ENCODE results near the gene CASKIN1. TPM values are rescaled to one million over a fixed set of nuclear protein-coding genes. Genes with fewer than 3 reads are reported as not detected.

The CASKIN1 gene
- total and polyA plus RNA-seq, 2 experiments from 2014 or later: 1.0 to 6.2 TPM

- TF ChIP-seq ZNF462 (CRISPR knock-in tag; IDR thresholded peaks at IDR 0.05): no peak
- TF ChIP-seq EZH2 (IDR thresholded peaks at IDR 0.05; ENCODE audit: low read depth, unreplicated experiment): no peak
- no peak for TF ChIP-seq JUNB (IDR thresholded peaks at IDR 0.05; ENCODE audit: unreplicated experiment)
Measured at GRCh38 chr16:2155091-2155950, 41.1 kb downstream of the CASKIN1 start, which contains the start of gene TRAF7 (continued).

GRCh38 chr16:2154533-2155090 lies 41.8 kb downstream of the CASKIN1 start:
- no peaks in the 10 kb centered on the region for H3K9me2 ChIP-seq (ENCODE audit: insufficient read depth)
- H3K4me1 ChIP-seq (ENCODE audit: insufficient read depth): peaks cover 42% of the 10 kb centered on the region
- TF ChIP-seq NANOG (IDR thresholded peaks at IDR 0.05; ENCODE audit: borderline replicate concordance): no peak
- no peak for TF ChIP-seq JUNB (IDR thresholded peaks at IDR 0.05; ENCODE audit: unreplicated experiment)
- TF ChIP-seq STAT1 (IDR thresholded peaks at IDR 0.05; ENCODE audit: unreplicated experiment): no peak
- TF ChIP-seq CTCF (conservative IDR thresholded peaks at IDR 0.05; ENCODE audit: low read depth in 2 of 2): no peak
- no peak for TF ChIP-seq REST (IDR thresholded peaks at IDR 0.05; ENCODE audit: unreplicated experiment)
- no peak for TF ChIP-seq POLR2AphosphoS5 (IDR thresholded peaks at IDR 0.05; ENCODE audit: low read depth)
- no peak for TF ChIP-seq ETS1 (IDR thresholded peaks at IDR 0.05)
- no peak for TF ChIP-seq ZNF331 (CRISPR knock-in tag; IDR thresholded peaks at IDR 0.05; ENCODE audit: low read depth)
- H3K4me3 ChIP-seq: peak overlapping the region; percentile 79
- Mint-ChIP-seq H3K36me3 (ENCODE audit: low read depth) (peaks cover 50% of the 10 kb centered on the region), H3K4me1 (peaks cover 57% of the 10 kb centered on the region), H3K27ac (peak overlapping the region; percentile 98), H3K9me3 (peaks cover 21% of the 10 kb centered on the region), H3K4me3 (peak overlapping the region; percentile 93), H3K27me3 (ENCODE audit: insufficient read depth, low read depth, poor library complexity) (peaks cover 67% of the 10 kb centered on the region)
- peak overlapping the region; percentile 100 for H3K4me2 ChIP-seq
- H3K79me2 ChIP-seq (replicated peaks; ENCODE audit: insufficient read depth): peaks cover 65% of the 10 kb centered on the region
- peaks cover 21% of the 10 kb centered on the region; the same call in 1 of the 2 replicates for H3K36me3 ChIP-seq (ENCODE audit: insufficient read depth)
- H2AFZ ChIP-seq: no peak overlapping the region
- H3F3A ChIP-seq (replicated peaks; ENCODE audit: low read depth): peaks cover 52% of the 10 kb centered on the region
- peak; percentile 1 for DNase-seq (ENCODE audit: low spot score)
- H4K20me1 ChIP-seq (replicated peaks; ENCODE audit: insufficient read depth): peaks cover 37% of the 10 kb centered on the region
- H3K27ac ChIP-seq (ENCODE audit: low read depth): peak overlapping the region; percentile 95
- H3K27me3 ChIP-seq (ENCODE audit: insufficient read depth): no peaks in the 10 kb centered on the region
- ATAC-seq: no peak

All from GM23338 (cell line).